GM12892 (cell line): Measurements from ENCODE around the gene NCAPH2.

ENCODE experiments used
- DNase-seq: peaks from one replicate; pipeline ENCODE4 v3.0.0; 2011; ENCODE audit not compliant: insufficient read length
- FAIRE-seq: peaks from 2 replicates; lab custom pipeline; 2011; peaks lifted over from hg19 to GRCh38; lab: Jason Lieb, UNC
- POLR2A ChIP-seq: IDR thresholded peaks from 2 replicates; pipeline ENCODE4 v1.6.1; 2011; ENCODE audit warnings: low read depth, low read length, control low read depth
- POLR2AphosphoS5 ChIP-seq: IDR thresholded peaks from 2 replicates; pipeline ENCODE4 v1.6.1; 2011; ENCODE audit warnings: low read depth, low read length, control low read depth
- TAF1 ChIP-seq: IDR thresholded peaks from 2 replicates; pipeline ENCODE4 v1.6.1; 2011; ENCODE audit warnings: low read depth, mild to moderate bottlenecking, control low read depth, low read length, borderline replicate concordance

The NCAPH2 gene

GRCh38 chr22:50502628-50503474 is 5.2 kb upstream of the NCAPH2 start:
- TF ChIP-seq POLR2A, result no peak
- TF ChIP-seq POLR2AphosphoS5, result no peak
- TF ChIP-seq TAF1, result no peak
- DNase-seq, result no peak
- no peak for FAIRE-seq

GRCh38 chr22:50503475-50504145 is 4.4 kb upstream of the NCAPH2 start:
- no peak for TF ChIP-seq POLR2AphosphoS5
- TF ChIP-seq POLR2A, result no peak
- TF ChIP-seq TAF1, result no peak
- FAIRE-seq, result no peak
- no peak for DNase-seq

GRCh38 chr22:50504369-50505211 is 3.4 kb upstream of the NCAPH2 start:
- no peak for TF ChIP-seq POLR2A
- no peak for TF ChIP-seq POLR2AphosphoS5
- TF ChIP-seq TAF1, result no peak
- DNase-seq, result no peak
- FAIRE-seq, result no peak

GRCh38 chr22:50505276-50505775 is 2.7 kb upstream of the NCAPH2 start:
- no peak for FAIRE-seq

GRCh38 chr22:50505776-50506610 is 2.0 kb upstream of the NCAPH2 start:
- DNase-seq, result no peak
- no peak for FAIRE-seq
- no peak for TF ChIP-seq TAF1
- TF ChIP-seq POLR2A, result no peak
- no peak for TF ChIP-seq POLR2AphosphoS5

More at GRCh38 chr22:50505276-50505775, 2.7 kb upstream of the NCAPH2 start:
- no peak for TF ChIP-seq POLR2A
- no peak for TF ChIP-seq POLR2AphosphoS5
- no peak for TF ChIP-seq TAF1
- DNase-seq, result no peak

- no peak for TF ChIP-seq TAF1
- TF ChIP-seq POLR2A, result no peak
- no peak for TF ChIP-seq POLR2AphosphoS5
- FAIRE-seq, result no peak
- peak; percentile 55 for DNase-seq
These were observed 1.2 kb upstream of the NCAPH2 start for GRCh38 chr22:50506611-50507420.

GRCh38 chr22:50507421-50507990 is 518 bp upstream of the NCAPH2 start, which contains the start of gene LMF2:
TSS of gene LMF2 (minus strand) at chr22:50507702. CDS start at chr22:50507675, 27 bp downstream.
- TF ChIP-seq TAF1, result peak; percentile 25; the same call in 1 of the 2 replicates
- TF ChIP-seq POLR2A, result peak; percentile 54; the same call in 1 of the 2 replicates
- TF ChIP-seq POLR2AphosphoS5, result 0 out of 2 replicates have a peak, but pooled peaks have one; percentile 9
- FAIRE-seq (no peak), DNase-seq (peak; percentile 98)

- DNase-seq (no peak), FAIRE-seq (no peak)
- TF ChIP-seq POLR2A, result no peak
- no peak for TF ChIP-seq POLR2AphosphoS5
- no peak for TF ChIP-seq TAF1
These were observed 873 bp downstream of the NCAPH2 start for GRCh38 chr22:50508897-50509296.

GRCh38 chr22:50513175-50513574 is 5.2 kb downstream of the NCAPH2 start:
- FAIRE-seq, result no peak
- no peak for TF ChIP-seq POLR2AphosphoS5
- TF ChIP-seq POLR2A, result no peak
- no peak for TF ChIP-seq TAF1
- DNase-seq, result no peak
